ENCODE measurements around the gene PIP4K2B. TPM values are rescaled to one million over a fixed set of nuclear protein-coding genes. Genes with fewer than 3 reads are reported as not detected.
A peak's percentile ranks its signal among the peaks of the same experiment; 100 is the strongest.

The PIP4K2B gene
- total and polyA plus RNA-seq, 9 of the 15 experiments (the other 6 are each of a cell fraction or from before 2014, with no cell fraction given) = 3.7 to 29.9 (median 23.0) TPM

GRCh38 chr17:38721802-38722201 is 77.6 kb downstream of the PIP4K2B start:
- no peak for FAIRE-seq
- in situ Hi-C loops (cut with MboI) (no loop called here), intact Hi-C loops (cut with micrococcal nuclease) (no loop called here)
- Histone ChIP-seq H3K4me3 (no peak overlapping the region), H3K36me3 (ENCODE audit: control insufficient read depth, insufficient read depth, low read length) (peaks cover 54% of the 10 kb centered on the region), H3K9me3 (replicated peaks; ENCODE audit: control insufficient read depth, insufficient read depth, low read depth, low read length) (no peaks in the 10 kb centered on the region), H3K4me2 (ENCODE audit: insufficient read depth, low read length) (no peak overlapping the region), H3K27me3 (ENCODE audit: control insufficient read depth in 2 of 2, insufficient read depth in 2 of 2, low read length in 2 of 2) (no peaks in the 10 kb centered on the region), H3K79me2 (ENCODE audit: control insufficient read depth, insufficient read depth, low read length) (no peaks in the 10 kb centered on the region), H3K27ac (ENCODE audit: extremely low read depth, low read depth, low read length) (no peak overlapping the region), H4K20me1 (replicated peaks; ENCODE audit: control insufficient read depth, insufficient read depth, low read length) (no peaks in the 10 kb centered on the region), H3K4me1 (replicated peaks in 1 of 2; ENCODE audit: control insufficient read depth in 2 of 2, insufficient read depth in 2 of 2, low read length in 2 of 2) (peaks cover 25 to 55% of the 10 kb centered on the region in 2 experiments), H3K9ac (ENCODE audit: insufficient read depth in 1 of 2, low read depth in 2 of 2, low read length in 2 of 2) (no peak overlapping the region), H2AFZ (ENCODE audit: low read depth, low read length) (no peak overlapping the region), H3K9me1 (ENCODE audit: control insufficient read depth, insufficient read depth, low read length) (peaks cover 10% of the 10 kb centered on the region)
- WGBS (ENCODE audit: insufficient coverage, low coverage, missing lambda C conversion rate) = no CpG with 5 or more reads among the region's 16 CpGs
- TF ChIP-seq CBFA2T3 (IDR thresholded peaks at IDR 0.05) = no peak
- 0 out of 2 replicates have a peak, but pooled peaks have one; percentile 21 for TF ChIP-seq POLR2G (IDR thresholded peaks at IDR 0.05; ENCODE audit: low read depth, low read length)
- BruUV-seq (replicated peaks) = no TSS peak
- no peak for ATAC-seq
- ChIA-PET CTCF (ENCODE audit: low intra/inter-chr PET ratio) (no interaction called here), POLR2A (interaction anchor here (0.6 kb wide), 1 partner anchor 25 kb away, joined by 3 read pairs; no protein-coding TSS in a partner anchor)
- no peak for DNase-seq (ENCODE audit: extremely low read depth in 1 of 4, low spot score in 3 of 4)

GRCh38 chr17:38720941-38721340 is 78.4 kb downstream of the PIP4K2B start:
- BruUV-seq (replicated peaks) = no TSS peak
- in situ Hi-C loops (cut with MboI) = no loop called here
- H3K9ac ChIP-seq (ENCODE audit: insufficient read depth in 1 of 2, low read depth in 2 of 2, low read length in 2 of 2) = no peak overlapping the region
- ATAC-seq (no peak), FAIRE-seq (no peak), DNase-seq (ENCODE audit: extremely low read depth in 1 of 4, low spot score in 3 of 4) (no peak)
- TF ChIP-seq KHSRP (IDR thresholded peaks at IDR 0.05) (no peak), HCFC1 (IDR thresholded peaks at IDR 0.05; ENCODE audit: low read depth, low read length) (no peak), XRCC3 (IDR thresholded peaks at IDR 0.05) (no peak), CREB5 (CRISPR knock-in tag; IDR thresholded peaks at IDR 0.05) (no peak), ZNF77 (CRISPR knock-in tag; IDR thresholded peaks at IDR 0.05) (no peak), U2AF1 (optimal IDR thresholded peaks at IDR 0.05; ENCODE audit: low read depth, low read length) (no peak)
- intact Hi-C loops (cut with micrococcal nuclease) = no loop called here
- H3K4me3 ChIP-seq = no peak overlapping the region
- POLR2A ChIA-PET = interaction anchor here (0.6 kb wide), 1 partner anchor 11 kb away, joined by 3 read pairs; no protein-coding TSS in a partner anchor
- no peaks in the 10 kb centered on the region for H3K9me3 ChIP-seq (replicated peaks; ENCODE audit: control insufficient read depth, insufficient read depth, low read depth, low read length)
- no peak overlapping the region for H2AFZ ChIP-seq (ENCODE audit: low read depth, low read length)
- H3K79me2 ChIP-seq (ENCODE audit: control insufficient read depth, insufficient read depth, low read length) = no peaks in the 10 kb centered on the region
- peaks cover 10% of the 10 kb centered on the region for H3K9me1 ChIP-seq (ENCODE audit: control insufficient read depth, insufficient read depth, low read length)
- no peak overlapping the region for H3K27ac ChIP-seq (ENCODE audit: extremely low read depth, low read depth, low read length)
- H3K36me3 ChIP-seq (ENCODE audit: control insufficient read depth, insufficient read depth, low read length) = peaks cover 58% of the 10 kb centered on the region
- 85% methylated on average over 6 of the region's 6 CpGs for WGBS (ENCODE audit: insufficient coverage, low coverage, missing lambda C conversion rate)
- peaks cover 25 to 54% of the 10 kb centered on the region in 2 experiments for H3K4me1 ChIP-seq (replicated peaks in 1 of 2; ENCODE audit: control insufficient read depth in 2 of 2, insufficient read depth in 2 of 2, low read length in 2 of 2)
- H3K4me2 ChIP-seq (ENCODE audit: insufficient read depth, low read length) = no peak overlapping the region
- H3K27me3 ChIP-seq (ENCODE audit: control insufficient read depth in 2 of 2, insufficient read depth in 2 of 2, low read length in 2 of 2) = no peaks in the 10 kb centered on the region
- CTCF ChIA-PET (ENCODE audit: low intra/inter-chr PET ratio) = no interaction called here
- no peaks in the 10 kb centered on the region for H4K20me1 ChIP-seq (replicated peaks; ENCODE audit: control insufficient read depth, insufficient read depth, low read length)
